HG02588 (cell line): ENCODE data around the gene DOCK2.
"Not testable (repeated sequence)": the region's sequence is repeated elsewhere in the genome, so short reads cannot be mapped to it uniquely, and the experiment has no call there.

Source experiments
- ATAC-seq: cut with Tn5 transposase; IDR thresholded peaks from one replicate; pipeline ENCODE4 v1.9.1; 2021; ENCODE audit warnings: mild to moderate bottlenecking, moderate library complexity; ENCODE audit not compliant: unreplicated experiment

Gene DOCK2

DNA sequence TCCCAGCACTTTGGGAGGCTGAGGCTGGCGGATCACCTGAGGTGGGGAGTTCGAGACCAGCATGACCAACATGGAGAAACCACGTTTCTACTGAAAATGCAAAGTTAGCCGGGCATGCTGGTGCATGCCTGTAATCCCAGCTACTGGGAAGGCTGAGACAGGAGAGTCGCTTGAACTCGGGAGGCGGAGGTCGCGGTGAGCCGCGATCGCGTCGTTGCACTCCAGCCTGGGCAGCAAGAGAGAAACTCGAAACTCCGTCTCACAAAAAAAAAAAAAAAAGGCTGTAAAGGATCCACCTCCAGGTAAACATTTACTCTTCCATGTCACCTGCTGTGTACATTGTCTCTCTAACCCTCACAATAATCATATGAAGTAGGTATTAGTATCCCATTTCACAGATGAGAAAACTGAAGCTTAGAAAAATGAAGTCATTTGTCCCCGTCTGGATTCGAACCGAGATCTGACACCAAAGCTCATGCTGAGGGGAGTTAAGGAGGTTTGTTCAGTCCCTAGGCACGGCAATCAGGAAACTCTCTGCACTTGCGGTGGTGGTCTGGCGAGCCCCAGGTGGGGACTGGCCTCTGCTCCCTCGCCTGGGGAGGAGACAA lies 494 bp upstream of the DOCK2 start:
- ATAC-seq, result no peak

DNA sequence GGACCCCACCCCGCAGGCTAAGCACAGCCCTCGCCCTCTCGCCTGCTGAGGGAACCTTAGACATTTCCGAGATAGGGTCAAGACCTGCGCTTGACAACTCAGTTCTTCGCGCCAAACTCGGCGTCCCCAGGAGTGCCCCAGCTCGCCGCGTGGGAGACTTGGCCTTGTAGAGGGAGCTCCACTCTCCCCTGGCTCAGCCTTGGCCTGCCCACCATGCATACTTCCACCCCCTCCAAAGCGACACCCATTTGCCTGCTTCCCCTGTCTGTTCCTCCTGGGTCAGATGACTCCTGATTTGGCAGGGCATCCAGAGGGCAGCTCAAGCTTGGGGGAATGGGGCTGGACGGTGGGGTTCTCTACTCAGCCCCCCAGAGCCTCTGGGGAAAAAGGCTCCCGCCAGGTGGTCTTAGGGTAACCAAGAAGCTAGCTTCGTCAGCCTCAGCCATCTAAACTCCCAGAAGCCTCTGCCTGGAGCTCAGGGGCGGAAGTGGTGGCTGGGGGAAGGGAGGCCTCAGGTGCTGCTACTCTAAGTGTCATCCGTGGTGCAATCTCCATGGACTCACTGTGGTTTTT lies 560 bp downstream of the DOCK2 start:
- peak; percentile 52 for ATAC-seq

DNA sequence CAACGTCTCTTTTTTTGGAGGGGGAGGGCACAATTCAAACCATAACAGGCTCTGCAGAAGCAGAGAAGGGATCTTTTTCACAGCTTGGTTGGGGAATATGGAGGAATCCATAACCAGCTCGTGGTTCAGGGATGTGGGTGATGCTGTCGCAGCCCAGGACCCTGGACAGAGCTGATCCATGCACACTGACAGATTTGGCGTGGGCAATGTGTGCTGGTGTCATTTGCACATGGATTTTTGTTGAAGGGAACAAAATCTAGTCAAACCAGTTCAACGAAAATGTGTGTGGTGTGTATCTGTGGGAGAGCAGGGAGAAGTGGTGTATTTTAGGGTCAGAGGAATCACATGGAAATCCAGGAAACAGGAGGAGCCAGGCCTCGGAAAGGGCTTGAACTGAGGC lies 4.2 kb downstream of the DOCK2 start:
- no peak for ATAC-seq

DNA sequence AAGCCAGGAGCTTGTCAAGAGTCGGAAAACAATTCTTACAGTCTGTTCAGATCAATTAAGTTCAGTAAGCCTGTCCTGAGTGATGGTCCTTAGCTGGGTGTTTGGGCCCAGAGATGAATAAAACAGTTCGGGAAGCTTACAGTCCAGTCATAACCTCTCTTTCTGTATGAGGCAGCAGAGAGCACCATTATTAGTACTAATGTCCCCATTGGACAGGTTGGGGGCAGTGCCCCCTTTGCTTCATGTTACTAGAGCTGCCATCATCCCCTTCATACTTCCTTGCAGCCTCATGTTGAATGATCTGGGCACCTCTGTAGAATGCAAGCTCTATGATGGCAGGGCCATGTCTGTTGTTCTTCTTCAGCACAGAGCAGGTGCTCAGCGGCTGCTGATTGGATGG lies 9.8 kb downstream of the DOCK2 start:
- ATAC-seq, result peak; percentile 31

DNA sequence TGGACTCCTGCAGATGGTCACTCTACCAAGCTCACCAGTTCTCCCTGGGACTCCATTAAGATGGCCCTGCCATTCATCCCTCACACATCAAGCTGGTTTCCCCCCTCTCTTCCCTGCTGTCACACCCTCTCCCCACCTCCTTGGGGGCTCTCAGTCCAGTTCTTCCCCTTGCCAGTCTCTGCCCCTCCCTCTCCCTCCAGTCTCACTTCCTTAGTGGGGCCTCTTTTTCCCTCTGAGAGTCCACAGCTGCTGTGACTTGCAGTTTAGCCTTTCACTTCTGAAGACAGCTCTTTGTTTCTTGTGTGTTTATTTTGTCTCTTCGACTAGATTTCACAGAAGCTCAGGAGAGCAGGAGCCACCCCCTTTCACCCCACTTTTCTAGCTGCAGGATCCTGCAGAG lies 10.5 kb downstream of the DOCK2 start:
- ATAC-seq, result peak; percentile 39

DNA sequence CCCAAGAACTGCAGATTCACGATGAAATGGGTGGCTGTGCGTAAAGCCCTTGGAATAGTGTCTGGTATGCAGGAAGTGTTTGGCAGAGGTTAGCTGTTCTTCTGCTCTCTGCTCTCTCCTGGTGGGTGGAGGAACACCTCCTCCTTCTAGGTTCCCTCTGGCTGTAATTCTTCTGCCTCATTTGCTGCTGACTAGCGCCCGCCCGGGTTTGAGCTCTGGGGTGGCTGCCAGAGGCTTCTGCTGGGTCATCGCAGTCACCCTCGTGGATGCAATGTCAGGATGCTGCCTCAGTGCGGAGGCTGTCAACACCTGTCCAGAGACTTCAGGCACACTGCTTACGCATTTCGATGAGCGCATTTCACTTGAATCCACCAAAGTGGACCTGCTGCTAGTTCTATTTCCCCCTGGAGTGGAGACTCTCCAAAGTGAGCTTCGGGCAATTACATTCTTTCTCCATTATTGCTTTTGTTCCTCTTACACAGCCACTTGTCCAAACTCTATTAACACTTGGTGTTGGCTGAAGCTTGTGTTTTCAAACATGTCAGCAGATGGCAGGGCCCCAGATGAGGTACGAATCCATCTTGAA lies 11.7 kb downstream of the DOCK2 start:
- ATAC-seq, result no peak

DNA sequence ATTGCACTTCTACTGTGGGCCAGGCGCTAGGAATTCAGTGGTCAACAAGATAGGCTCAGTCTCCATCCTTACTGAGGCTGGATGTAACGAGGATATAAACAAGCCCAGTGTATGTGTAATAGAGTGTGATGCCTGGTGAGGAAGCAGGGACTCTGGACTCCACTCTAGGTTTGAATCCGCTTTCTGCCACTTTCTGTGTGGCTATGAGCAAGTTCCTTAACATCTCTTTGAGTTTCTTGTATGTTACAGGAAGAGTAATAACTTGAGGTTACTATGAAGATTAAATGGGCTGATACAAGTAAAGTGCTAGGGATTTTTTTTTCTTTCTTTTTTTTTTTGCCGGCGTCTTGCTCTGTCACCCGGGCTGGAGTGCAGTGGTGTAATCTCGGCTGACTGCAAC lies 12.4 kb downstream of the DOCK2 start:
- ATAC-seq, result no peak

DNA sequence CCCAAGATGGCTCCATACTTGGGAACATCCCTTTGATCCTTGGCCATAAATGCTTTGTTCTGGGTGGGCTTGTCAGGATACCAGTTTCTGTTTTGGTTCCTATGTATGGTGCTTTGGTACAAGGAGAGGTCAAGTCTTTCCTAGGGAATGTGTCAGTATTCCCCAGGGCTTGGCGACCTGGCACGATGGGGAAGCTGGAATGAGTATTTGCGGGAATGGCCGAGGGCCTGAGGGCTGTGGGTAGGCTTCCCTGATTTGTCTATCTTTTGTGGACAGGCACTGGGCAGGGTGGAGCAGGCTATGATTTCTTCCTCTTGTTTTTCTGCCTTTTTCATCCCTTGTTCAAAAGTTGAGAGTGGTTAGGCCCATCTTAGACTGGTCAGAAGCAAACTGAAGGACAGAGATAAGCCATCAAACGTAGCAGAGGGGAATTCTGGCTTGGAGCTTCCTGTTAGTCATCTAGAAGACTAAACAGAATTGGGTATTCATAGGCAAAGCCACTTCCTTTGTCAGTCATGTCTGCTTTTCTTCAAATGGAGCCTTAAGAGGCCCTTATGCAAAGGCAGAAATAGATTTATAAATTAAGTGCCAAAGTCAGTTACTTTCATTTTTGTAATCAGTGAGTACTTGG lies 13.7 kb downstream of the DOCK2 start:
- ATAC-seq, result peak; percentile 47

DNA sequence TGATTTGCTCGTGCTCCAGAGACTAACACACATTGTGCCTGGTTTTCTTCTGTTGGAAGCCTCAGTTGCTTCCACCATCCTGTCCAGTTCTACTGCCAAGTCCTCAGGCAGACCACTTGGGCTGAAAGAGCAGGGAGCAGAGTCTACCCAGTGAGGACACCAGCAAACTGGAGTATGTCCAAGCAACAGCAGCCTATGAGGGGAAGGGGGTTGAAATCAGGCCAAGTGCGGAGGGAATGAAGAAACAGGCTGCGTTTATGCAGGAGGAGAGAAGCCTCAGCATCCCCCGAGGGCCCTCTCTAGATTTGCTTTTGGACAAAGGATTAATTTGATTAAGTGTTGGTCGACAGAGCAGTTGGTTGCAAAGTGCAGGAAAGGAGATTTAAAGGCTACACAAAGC lies 14.5 kb downstream of the DOCK2 start:
- no peak for ATAC-seq

DNA sequence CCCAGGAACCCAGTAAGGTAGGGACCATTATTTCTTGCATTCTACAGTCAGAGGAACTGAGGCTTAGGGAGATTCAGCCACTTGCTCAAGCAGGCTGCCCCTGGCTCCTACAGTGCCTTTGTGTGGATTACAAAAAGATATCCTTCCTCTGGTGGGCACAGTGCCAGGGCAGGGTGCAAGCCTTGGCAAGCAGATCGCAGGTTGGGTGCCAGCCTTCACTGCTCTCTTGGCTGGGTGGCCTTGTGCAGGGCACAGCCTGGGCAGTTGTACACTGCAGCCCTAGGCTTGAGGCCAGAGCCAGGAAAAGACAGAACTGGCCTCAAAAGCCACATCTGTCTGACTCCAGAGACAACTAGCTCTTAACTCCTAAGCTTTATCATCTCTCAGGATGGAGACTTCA lies 15.0 kb downstream of the DOCK2 start:
- ATAC-seq, result no peak

DNA sequence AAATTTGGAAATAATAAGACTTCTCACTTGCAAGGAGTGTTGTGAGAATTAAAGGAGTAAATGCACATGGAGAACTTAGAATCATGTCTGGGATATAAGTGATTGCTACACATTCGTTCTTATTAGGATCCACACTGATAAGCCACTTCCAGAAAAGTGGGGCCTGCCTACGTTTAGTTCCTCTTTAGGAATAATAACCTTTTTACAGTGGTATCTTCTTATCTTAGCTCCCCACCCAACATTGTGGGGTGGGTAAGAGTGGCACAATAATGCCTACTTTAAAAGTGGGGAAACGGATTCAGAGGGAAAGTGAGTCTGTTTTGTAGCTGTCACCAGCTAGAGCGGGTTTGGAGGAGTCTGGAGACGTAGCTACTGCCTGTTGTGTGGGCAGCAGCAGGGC lies 16.0 kb downstream of the DOCK2 start:
- ATAC-seq, result no peak

DNA sequence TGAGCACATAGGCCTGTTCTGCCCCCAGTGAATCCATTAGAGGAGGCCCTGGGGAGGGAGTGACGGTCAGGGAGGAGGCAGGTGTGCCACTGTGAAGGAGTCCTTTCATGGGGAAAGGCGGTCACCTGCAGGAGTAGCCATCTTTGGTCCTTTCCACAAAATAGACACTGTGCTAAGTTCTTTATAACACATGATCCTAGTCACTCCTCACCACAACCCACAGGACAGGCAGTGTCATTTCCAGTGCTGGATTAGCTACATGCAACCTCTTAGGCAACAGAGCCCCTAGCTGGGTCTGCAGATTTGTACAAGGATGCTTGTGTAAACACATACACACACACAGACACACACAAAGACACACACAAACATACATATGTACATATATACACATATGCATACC lies 18.3 kb downstream of the DOCK2 start:
- ATAC-seq, result no peak

DNA sequence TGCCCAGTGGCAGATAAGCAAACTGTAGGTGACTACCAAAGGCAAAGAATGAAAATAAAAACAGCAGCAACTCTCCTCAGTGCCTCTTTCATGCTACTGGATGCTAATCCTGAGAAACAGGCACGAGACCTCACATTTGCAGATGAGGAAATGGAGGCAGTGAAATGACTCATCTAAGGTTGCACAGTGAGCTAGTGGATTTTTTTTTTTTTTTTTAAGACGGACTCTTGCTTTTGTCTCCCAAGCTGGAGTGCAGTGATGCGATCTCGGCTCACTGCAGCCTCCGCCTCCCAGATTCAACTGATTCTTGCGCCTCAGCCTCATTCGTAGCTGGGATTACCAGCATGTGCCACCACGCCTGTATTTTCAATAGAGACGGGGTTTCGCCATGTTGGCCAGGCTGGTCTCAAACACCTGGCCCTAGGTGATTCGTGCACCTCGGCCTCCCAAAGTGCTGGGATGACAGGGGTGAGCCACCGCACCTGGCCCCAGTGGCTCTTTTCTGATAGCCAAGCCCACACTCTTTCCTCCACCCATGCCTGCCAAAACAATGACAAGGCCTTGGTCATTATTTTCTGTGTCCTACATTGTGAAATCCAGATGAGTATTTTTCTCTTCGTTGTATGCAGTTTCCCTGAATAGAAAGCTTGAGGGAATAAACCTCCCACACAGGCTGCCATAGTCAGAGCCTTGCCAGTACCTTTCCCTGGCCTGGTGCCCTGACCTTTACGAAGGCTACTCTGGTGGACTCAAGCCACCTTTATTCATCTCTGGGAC lies 19.2 kb downstream of the DOCK2 start:
- peak; percentile 59 for ATAC-seq

DNA sequence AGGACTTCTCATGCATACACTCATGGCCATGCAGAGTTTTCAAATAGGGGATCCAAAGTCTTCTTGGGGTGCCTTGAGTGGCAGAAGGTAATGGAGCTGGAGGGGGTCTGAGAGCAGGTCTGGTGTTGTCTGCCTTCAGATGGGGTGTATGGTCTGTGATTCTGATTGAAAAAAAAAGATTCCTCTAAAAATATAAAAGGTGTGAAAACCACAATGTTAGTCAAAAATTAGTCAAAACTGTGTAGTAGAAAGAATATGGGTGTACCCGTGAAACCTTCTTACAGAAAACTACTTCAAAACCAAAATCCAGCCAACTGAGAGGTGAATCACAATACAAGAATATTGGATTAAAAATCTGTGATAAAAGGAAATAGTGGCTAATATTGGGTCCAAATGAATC lies 20.1 kb downstream of the DOCK2 start:
- no peak for ATAC-seq

DNA sequence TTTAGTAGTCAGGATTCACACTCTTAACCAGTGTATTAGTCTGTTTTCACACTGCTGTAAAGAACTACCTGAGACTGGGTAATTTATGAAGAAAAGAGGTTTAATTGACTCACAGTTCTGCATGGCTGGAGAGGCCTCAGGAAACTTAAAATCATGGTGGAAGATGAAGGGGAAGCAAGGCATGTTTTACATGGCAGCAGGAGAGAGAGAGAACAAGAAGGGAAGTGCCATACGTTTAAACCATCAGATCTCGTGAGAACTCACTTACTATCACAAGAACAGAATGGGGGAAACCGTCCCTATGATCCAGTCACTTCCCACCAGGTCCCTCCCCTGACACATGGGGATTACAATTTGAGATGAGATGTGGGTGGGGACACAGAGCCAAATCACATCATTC lies 25.4 kb downstream of the DOCK2 start:
- not testable (repeated sequence) for ATAC-seq

DNA sequence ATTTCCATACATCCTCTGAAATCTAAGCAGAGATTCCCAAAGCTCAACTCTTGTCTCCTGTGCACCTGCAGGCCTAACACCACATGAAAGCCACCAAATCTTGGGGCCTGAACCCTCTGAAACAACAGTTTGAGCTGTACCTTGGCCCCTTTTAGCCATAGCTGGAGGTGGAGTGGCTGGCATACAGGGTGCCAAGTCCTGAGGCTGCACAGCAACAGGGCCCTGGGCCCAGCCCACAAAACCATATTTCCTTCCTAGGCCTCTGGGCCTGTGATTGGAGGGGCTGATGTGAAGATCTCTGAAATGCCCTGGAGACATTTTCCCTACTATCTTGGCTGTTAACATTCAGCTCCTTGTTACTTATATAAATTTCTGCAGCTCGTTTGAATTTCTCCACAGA lies 26.5 kb downstream of the DOCK2 start:
- no peak for ATAC-seq

DNA sequence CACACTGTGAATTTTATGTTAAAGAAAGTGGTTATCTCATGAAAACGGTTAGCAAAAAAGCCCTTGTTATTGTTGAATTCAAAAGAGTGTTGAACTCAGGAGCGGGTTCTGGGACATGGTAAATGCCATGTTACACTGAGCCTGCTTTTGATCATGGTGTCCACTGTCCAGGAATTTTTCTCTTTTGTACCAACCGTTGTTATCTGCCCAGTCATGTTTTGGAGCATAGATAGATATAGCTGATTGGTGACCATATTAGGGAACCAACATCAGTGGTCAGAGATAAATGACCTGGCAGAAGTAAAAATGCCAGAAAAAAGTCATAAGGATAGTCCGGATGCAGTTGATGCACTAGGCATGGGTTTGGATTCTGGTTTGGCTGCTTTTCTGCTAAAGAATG lies 29.3 kb downstream of the DOCK2 start:
- ATAC-seq, result no peak

DNA sequence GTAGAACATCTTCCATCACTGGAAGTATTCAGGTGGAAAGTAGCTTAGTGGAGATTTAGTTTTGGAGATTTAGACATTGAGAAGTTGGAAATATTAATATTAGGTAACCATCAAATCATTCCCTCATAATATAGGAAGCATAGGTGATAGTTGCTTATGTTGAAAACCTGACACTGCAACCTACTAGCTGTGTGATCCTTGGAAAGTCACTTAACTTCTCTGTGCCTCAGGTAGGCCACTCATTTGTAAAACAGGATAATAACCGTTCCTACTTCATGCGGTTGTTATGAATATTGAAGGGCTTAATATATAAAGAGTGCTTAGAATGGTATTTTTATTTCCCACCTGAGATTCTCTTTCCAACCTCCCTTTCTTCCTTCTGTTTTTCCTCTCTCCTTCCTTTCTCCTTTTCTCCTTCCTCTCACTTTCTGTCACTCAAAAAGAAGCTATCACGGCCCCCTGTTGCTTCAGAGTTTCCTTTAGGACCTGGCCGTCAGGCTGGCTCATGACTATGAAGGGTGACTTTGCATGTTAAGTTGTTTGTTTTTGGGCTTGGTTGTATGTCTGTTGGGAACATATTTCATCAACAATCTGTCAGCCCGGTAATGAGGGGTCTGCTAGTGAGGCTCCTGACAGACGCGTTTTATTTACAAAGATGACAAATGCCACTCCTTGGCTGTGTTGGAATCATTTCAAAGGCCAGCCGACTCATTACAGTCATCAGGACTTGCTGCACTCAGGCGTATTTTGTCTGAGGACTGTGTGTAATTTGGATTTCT lies 31.0 kb downstream of the DOCK2 start:
- ATAC-seq, result no peak

DNA sequence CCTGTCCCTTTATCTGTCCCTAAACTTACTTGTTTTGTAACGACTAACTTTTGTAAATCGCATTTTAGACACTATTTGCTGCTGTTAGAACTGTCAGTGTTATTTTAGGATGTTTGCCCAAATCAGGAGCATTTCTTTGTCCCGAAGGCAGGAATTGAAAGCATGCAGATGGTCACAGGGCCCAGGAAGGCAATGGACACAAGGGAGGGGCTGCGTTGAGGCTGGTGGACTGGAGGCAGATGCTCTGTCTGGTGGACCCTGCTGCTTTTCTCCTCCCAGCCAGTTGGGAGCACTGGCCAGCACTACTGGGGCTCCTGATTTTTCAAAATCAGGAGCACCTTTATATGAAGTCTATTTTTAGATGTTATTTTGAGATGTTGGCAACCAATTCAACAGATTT lies 31.7 kb downstream of the DOCK2 start:
- no peak for ATAC-seq

DNA sequence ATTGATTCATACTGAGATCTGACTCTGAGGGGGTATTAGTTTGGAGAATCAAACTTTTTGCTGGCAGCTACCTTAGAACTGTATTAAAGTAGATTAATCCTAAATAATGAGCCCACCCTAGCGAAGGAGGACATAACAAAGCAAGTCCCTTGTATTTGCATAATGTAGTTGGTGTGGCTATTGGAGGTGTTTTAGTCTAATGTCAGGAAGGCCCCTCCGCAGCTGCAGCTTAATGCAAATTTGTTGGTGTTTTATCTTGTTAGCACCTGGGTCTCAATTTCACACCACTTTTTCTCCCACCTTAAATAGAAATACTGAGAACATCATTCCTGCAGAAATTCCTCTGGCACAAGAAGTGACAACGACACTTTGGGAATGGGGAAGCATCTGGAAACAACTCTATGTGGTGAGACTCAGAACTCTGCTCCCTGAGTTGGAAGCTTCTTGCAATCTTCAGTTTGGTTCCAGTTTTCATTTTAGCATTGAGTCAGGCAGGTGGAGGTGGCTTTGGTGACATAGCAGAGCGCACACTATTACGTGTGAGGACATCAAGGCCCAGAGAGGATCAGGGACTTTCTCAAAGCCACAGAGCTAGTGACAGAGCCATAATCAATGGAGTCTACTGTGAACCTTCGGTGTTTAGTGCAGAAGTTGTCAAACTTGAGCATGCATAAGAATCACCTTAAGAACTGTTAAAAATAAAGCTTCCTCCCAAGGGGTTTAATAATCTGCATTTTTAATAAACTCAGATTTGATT lies 33.9 kb downstream of the DOCK2 start:
- ATAC-seq, result peak; percentile 99
